Activated gamma-delta T cell (primary cell): ENCODE results near the gene USP51.
A peak's percentile ranks its signal among the peaks of the same experiment; 100 is the strongest.
"Not testable (repeated sequence)": the region's sequence is repeated elsewhere in the genome, so short reads cannot be mapped to it uniquely, and the experiment has no call there.

Source experiments
- DNase-seq: peaks from one replicate; lab custom pipeline; 2025; lab: John Stamatoyannopoulos, UW
- total RNA-seq, 2 donors: gene quantifications; one replicate each; lab custom pipeline; 2026; lab: John Stamatoyannopoulos, UW

USP51 gene
- 3.4 to 7.3 reads per million in 2 donors for total RNA-seq

- DNase-seq, result no peak
Observed at GRCh38 chrX:55489314-55490009, at the start of gene USP51. Gene USP51, minus strand, starts transcription at chrX:55489848. Its CDS starts 909 bp downstream, at chrX:55488939.

GRCh38 chrX:55524487-55524886, 34.8 kb upstream of the USP51 start:
- DNase-seq, result no peak

GRCh38 chrX:55523356-55523755, 33.7 kb upstream of the USP51 start:
- no peak for DNase-seq

- no peak for DNase-seq
Observed at GRCh38 chrX:55522596-55523276, 33.1 kb upstream of the USP51 start.

GRCh38 chrX:55521687-55522086, 32.0 kb upstream of the USP51 start:
- no peak for DNase-seq

GRCh38 chrX:55516794-55517481, 27.3 kb upstream of the USP51 start:
- not testable (repeated sequence) for DNase-seq

GRCh38 chrX:55513045-55513737, 23.5 kb upstream of the USP51 start:
- DNase-seq, result not testable (repeated sequence)

- not testable (repeated sequence) for DNase-seq
Observed at GRCh38 chrX:55508410-55509152, 18.9 kb upstream of the USP51 start.

- DNase-seq, result not testable (repeated sequence)
Observed at GRCh38 chrX:55507699-55508098, 18.1 kb upstream of the USP51 start.

GRCh38 chrX:55507010-55507409, 17.4 kb upstream of the USP51 start:
- DNase-seq, result not testable (repeated sequence)

- DNase-seq, result no peak
Observed at GRCh38 chrX:55490974-55491373, 1.3 kb upstream of the USP51 start.

GRCh38 chrX:55490121-55490520, 473 bp upstream of the USP51 start:
- DNase-seq, result no peak

GRCh38 chrX:55488593-55489313, 895 bp downstream of the USP51 start:
- DNase-seq, result peak; percentile 39

GRCh38 chrX:55488006-55488592, 1.5 kb downstream of the USP51 start:
- DNase-seq, result no peak

GRCh38 chrX:55487143-55487542, 2.5 kb downstream of the USP51 start:
- DNase-seq, result no peak

- DNase-seq, result no peak
Observed at GRCh38 chrX:55486736-55487135, 2.9 kb downstream of the USP51 start.

- DNase-seq, result no peak
Observed at GRCh38 chrX:55484948-55485347, 4.7 kb downstream of the USP51 start.

GRCh38 chrX:55480390-55481062, 9.1 kb downstream of the USP51 start:
- no peak for DNase-seq

- not testable (repeated sequence) for DNase-seq
Observed at GRCh38 chrX:55479956-55480355, 9.7 kb downstream of the USP51 start.

- DNase-seq, result not testable (repeated sequence)
Observed at GRCh38 chrX:55465791-55466190, 23.9 kb downstream of the USP51 start.
